OCI-LY7 (cell line): ENCODE results near the gene CSPG4.
A peak's percentile ranks its signal among the peaks of the same experiment; 100 is the strongest.

Experiments used
- EZH2phosphoT487 ChIP-seq: fragments of 200-600 bp; sonication (generic); IDR thresholded peaks from 2 replicates; pipeline ENCODE4 v1.6.1; 2018; ENCODE audit warnings: low read depth, borderline replicate concordance, mild to moderate bottlenecking, mixed run types, antibody characterized with exemption, low read length, moderate library complexity, mixed read lengths
- TF ChIP-seq, protein P1 (sequence below): fragments of 200-600 bp; sonication (generic); conservative IDR thresholded peaks from 2 replicates; pipeline ENCODE4 v1.5.1; 2014; ENCODE audit warnings: mild to moderate bottlenecking, antibody characterized with exemption, low read length, moderate library complexity, mixed read lengths

- TF ChIP-seq, protein P1, sequence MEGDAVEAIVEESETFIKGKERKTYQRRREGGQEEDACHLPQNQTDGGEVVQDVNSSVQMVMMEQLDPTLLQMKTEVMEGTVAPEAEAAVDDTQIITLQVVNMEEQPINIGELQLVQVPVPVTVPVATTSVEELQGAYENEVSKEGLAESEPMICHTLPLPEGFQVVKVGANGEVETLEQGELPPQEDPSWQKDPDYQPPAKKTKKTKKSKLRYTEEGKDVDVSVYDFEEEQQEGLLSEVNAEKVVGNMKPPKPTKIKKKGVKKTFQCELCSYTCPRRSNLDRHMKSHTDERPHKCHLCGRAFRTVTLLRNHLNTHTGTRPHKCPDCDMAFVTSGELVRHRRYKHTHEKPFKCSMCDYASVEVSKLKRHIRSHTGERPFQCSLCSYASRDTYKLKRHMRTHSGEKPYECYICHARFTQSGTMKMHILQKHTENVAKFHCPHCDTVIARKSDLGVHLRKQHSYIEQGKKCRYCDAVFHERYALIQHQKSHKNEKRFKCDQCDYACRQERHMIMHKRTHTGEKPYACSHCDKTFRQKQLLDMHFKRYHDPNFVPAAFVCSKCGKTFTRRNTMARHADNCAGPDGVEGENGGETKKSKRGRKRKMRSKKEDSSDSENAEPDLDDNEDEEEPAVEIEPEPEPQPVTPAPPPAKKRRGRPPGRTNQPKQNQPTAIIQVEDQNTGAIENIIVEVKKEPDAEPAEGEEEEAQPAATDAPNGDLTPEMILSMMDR: peak; percentile 69
- TF ChIP-seq EZH2phosphoT487: no peak
These were observed 15.4 kb upstream of the CSPG4 start for GRCh38 chr15:75727851-75728715.
